ENCODE results near the gene MCRS1.
"Not testable (repeated sequence)": the region's sequence is repeated elsewhere in the genome, so short reads cannot be mapped to it uniquely, and the experiment has no call there.

The MCRS1 gene

GRCh38 chr12:49567611-49568441 lies at the start of gene MCRS1:
TSS of gene MCRS1 (minus strand) at chr12:49568142. CDS start at chr12:49566731, 1,411 bp downstream.
- DNase-seq, result peak; percentile 31

DNA sequence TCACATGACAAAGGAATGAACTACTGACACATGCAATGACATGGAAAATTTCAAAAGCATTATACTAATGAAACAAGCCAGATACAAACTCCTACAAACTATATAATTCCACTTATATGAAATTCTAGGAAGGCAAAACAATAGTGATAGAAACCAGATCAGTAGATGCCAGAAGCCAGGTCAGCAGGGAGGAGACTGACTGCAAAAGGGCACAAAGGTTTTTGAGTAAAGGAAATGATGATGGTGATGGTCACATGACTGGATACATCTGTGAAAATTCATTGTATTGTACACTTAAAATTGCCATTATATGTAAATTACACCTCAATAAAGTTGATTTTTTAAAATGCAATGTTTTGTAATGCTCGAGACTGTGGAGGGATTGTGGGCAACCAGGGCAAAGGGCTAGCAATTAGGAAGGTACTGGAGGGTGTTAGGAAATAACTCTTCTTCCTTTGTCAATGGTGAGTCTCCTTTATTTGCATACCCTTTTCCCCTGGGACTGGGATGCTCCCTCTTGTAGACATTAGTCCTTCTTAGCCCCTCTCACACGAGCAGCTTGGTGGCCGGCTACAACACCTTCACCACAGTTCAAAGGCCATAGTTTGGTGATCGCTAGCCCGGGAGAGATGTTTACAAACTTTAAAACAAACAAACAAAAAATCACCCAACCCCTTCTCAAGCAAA lies 48.7 kb upstream of the MCRS1 start:
- DNase-seq, result no peak

DNA sequence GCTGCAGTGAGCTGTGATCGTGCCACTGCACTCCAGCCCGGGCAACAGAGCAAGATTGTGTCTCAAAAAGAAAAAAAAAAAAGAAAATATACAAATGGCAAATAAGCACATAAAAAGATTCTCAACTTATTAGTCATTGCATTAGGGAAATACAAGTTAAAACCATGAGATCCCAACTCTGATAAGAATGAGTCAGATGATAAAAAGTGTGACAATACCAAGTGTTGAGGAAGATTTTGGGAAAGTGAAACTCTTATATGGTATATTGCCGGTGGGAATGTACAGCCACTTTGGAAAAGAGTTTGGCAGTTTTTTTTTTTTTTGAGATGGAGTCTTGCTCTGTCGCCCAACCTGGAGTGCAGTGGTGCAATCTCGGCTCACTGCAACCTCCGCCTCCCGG lies 47.8 kb upstream of the MCRS1 start:
- no peak for DNase-seq

- no peak for DNase-seq
Measured at GRCh38 chr12:49612210-49612609, 44.3 kb upstream of the MCRS1 start.

GRCh38 chr12:49610785-49611184 lies 42.8 kb upstream of the MCRS1 start:
- DNase-seq, result not testable (repeated sequence)

GRCh38 chr12:49609875-49610154 lies 41.9 kb upstream of the MCRS1 start:
- no peak for DNase-seq

- DNase-seq, result no peak
Measured at GRCh38 chr12:49609059-49609874, 41.3 kb upstream of the MCRS1 start.

- DNase-seq, result not testable (repeated sequence)
Measured at GRCh38 chr12:49605539-49605938, 37.6 kb upstream of the MCRS1 start, which contains the start of gene FAM186B. TSS of gene FAM186B (minus strand) at chr12:49605639. CDS start at chr12:49605477, 162 bp downstream.

DNA sequence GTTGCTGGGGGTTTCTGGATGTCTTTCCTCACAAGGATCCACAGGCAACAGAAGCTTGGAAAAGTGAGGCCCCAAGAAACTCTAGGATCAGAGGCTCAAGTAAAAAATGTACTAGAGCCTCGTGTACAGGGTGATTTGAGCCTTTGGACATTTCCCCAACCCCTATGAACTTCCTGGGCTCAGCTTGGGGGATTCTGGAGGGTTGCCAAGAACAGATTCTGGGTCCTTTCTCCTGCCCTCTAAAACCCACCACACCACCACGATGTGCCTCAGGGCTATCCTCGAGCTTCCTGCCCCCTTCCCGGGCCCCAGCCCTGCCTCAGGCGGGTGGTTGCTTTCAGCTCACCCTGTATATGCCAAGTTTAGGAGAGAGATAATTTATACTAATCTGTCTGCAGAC lies 36.9 kb upstream of the MCRS1 start:
- DNase-seq, result no peak

GRCh38 chr12:49603721-49604120 lies 35.8 kb upstream of the MCRS1 start:
- no peak for DNase-seq

DNA sequence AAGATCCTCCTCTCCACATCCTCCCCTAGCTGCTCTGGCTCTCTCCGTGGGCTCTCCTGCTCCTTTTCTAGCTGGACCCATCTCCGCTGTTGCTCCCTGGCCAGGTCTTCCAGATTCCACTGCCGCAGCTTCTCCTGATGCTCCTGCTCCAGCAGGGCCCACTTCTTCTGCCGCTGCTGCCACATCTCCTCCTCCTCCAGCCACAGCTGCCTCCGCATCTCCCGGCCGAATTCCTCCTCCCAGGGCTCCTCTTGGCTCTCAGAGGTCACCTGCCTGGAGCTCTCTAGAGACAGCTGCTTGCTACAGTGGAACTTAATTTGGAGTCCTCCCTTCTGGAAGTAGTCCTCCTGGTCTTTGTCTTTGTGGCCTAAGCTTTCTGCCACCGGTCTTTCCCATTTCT lies 32.0 kb upstream of the MCRS1 start:
- no peak for DNase-seq

DNA sequence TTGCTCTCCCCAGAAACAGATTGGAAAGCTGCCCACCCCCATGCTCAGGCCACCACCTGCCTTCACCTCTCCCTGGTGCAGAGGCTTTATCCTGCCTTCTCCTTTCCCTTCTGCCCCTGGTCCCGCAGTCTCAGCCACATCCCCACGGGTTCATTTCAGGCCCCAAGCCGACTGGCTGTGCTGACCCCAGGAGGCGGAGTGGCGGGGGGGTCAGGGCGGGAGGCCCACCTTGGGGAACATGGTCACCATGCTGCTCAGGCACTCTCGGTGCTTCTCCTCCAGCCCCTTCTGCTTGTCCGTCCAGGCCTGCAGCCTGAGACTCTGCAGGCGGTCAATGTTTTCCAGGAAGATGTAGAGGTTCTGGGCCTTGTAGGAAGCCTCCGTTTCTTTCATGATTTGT lies 30.6 kb upstream of the MCRS1 start:
- no peak for DNase-seq

GRCh38 chr12:49588721-49589516 lies 21.0 kb upstream of the MCRS1 start:
- no peak for DNase-seq

DNA sequence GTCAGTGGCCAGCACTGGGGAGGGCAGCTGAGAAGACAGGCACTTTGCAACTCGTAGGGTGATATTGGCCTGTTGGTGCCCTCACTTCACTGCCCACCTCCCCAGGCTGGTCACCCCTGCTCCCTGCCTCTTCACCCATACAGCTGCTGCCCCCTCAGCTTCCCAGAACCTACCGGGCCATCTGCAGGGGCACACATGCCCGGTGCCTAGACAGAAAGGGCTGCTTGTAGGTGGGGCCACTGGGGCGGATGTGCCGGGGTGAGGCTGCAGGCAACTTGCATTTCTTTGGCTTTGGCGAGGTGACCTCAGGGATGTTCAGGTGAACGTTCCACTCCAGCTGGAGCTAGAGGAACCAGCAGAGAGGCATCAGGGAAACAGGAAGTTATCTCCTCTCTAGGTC lies 20.3 kb upstream of the MCRS1 start:
- DNase-seq, result no peak

DNA sequence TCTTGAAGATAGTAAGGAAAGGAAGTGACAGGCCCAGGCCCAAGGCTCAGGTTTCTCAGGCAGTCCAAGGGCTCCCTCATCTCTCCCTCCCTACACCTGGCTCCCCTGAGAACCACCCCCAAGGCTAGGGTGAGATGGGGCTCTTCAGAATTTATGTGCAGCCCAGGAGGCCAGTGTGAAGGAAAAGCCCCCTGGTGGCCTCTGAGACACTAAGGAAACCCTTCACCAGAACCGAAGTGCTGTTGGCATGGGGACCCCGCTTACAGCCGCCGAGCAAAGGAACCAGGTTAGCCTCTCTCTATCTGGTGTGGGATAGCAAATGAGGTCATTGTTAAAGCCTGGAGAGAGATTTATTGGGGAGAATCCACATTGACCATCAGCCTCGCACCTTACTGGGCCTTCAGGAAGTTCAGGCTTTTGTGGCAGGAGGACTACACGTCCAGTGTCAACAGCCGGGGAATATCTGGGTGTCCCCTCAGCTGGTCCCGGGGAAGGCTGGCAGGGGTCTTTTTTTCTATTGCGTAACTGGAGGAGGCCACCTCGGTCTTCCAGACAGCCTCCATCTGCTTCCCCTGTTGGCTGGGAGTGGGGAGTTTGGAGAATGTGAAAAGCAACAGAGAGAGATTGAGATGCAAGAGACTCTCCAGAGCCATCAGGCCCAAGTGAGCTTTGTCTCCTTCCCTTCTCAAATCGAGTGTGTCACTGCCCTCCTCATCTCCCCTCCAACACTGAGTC lies 19.4 kb upstream of the MCRS1 start:
- no peak for DNase-seq

DNA sequence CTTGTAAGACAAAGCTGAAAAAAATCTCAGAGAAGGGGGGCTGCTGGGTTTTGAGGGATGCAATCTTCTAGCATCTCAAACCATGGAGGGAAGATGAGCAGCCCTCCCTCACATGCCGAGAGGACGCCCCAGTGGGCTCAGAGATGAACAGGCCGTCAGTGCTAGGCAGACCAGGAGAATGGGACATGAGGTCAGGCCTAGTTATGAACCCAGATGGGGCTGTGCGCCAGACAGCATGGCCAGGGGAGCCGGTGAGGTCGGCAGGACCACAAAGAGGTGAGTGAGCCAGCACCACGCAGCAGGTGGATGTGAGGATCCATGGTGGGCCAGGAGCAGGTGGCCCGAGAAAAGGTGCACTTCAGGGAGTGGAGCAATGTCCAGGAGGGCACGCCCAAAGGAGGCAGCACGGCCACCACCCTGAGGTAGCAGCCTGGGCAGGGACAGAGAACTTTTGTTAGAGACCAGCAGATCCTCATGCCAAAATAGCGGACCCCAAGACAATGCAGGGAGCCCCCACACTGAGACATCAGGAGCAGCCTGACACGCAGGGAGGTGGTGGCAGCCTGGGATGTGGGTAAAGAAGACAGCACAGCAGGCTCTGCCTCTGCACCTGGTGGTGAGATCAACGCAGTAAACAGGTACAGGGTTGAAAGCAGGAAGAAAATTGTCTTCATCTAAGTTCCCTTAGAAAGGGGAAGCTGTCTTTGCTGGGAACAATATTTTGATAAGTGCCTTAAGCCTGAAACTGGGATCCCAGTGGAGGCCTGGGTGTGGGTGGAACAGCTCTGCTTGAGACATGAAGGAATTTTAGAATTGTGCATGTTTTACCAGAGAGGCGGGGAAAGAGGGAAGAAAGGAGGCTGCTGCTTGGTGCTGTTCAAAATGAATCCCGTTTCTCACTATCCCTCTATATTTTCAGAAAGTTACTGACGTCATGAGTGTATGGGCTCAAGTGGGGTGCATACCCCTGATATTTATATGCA lies 17.8 kb upstream of the MCRS1 start:
- no peak for DNase-seq

DNA sequence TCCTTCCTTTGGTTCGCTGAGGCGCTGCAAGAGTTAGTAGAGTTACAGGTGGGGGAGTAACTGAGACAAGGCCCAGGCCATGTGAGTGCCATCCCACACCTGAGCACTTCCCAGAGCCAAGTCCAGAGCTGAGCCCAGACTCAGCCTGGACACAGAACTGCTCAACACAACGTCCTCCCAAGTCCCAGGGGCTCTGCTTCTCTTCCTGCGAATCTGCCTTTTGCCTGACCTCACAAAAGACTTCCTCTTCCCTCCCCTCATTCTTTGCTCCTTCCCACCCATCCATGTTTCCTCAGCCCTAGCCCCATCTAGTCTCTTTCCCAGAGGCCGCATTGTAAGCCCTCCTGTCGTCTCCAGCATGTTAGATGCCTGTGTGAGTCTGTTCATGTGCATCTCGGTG lies 16.6 kb upstream of the MCRS1 start:
- DNase-seq, result no peak

DNA sequence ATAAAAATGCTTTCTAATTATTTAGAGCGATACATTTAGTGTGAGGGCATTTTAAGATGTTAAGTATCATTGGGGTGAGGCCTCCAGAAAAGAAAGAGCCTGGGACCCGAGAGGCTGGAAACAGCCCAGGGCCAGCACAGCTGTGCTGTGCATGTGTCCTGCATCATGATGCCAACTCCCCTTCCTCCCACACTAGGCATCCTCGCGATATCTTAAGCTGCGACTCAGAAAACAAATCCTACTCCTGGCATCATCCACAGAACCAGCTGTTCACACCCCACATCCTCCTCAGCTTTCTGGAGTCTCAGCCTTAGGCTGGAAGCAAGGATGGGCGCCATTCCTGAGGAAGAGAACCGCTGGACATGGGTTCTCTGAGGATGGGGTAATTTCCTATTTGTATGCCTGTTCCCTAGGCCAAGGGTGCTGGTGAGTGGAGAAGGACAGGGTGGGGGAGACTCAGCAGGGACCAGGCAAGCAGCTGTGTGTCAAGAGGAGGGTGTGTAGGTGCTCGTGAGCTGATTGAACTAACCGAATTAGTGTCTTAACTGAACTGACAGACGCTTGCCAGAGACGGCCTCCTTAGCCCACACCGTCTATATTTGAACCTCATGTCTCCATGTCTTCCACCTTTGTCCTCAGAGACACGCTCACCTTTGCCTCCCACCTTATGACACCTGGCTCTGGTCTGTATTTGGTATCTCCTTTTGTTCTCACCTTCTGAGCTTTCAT lies 15.6 kb upstream of the MCRS1 start:
- DNase-seq, result no peak

- DNase-seq, result no peak
Measured at GRCh38 chr12:49582850-49583249, 14.9 kb upstream of the MCRS1 start.

DNA sequence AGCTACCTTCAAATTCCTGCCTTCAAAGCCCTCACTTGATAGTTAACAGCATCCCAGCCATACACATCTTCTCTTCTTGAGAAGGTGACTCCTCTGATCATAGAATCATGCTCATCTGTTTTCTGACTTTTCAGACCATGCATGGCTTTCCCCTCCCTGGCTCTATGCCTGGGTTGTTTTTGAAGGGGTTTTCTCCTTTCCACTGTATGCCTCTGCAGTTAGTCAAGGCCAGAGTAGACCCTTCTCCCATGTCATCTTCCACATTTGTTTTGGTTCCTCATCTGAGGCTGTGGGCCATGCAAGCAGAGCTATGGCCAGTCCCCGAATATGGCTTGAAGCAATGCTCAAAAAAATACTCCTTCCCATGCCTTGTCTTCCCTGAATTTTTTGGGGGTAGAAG lies 14.3 kb upstream of the MCRS1 start:
- no peak for DNase-seq

Measured in NCI-H524 treated with DMSO at 0.1 percent for 48 hours (cell line).